DOHH2 (cell line): ENCODE data around the gene ZNF383.
"Not testable (repeated sequence)": the region's sequence is repeated elsewhere in the genome, so short reads cannot be mapped to it uniquely, and the experiment has no call there.

Source experiments
- H3F3A ChIP-seq: fragments of 200-600 bp; sonication (generic), shearing (Covaris generic); 2 replicates; pipeline ENCODE4 v1.6.0; 2016; ENCODE audit warnings: antibody characterized with exemption, mild to moderate bottlenecking; ENCODE audit not compliant: control insufficient read depth, insufficient read depth
- H3K27ac ChIP-seq: fragments of 200-600 bp; sonication (generic); 2 replicates; pipeline ENCODE4 v1.5.1; 2014; ENCODE audit warnings: low read depth, mild to moderate bottlenecking, low read length, moderate library complexity
- H3K27me3 ChIP-seq: fragments of 200-600 bp; sonication (generic); 2 replicates; pipeline ENCODE4 v1.6.1; 2014; ENCODE audit warnings: mild to moderate bottlenecking, low read length, mixed read lengths; ENCODE audit not compliant: control insufficient read depth
- H3K36me3 ChIP-seq: fragments of 200-600 bp; sonication (generic); 2 replicates; pipeline ENCODE4 v1.6.1; 2014; ENCODE audit warnings: mild to moderate bottlenecking, low read length, moderate library complexity, mixed read lengths; ENCODE audit not compliant: control insufficient read depth
- H3K4me1 ChIP-seq: fragments of 200-600 bp; sonication (generic); 2 replicates; pipeline ENCODE4 v1.6.1; 2014; ENCODE audit warnings: mild to moderate bottlenecking, low read length, mixed read lengths; ENCODE audit not compliant: control insufficient read depth
- H3K4me2 ChIP-seq: fragments of 200-600 bp; sonication (generic); 2 replicates; pipeline ENCODE4 v1.6.0; 2014; ENCODE audit warnings: mild to moderate bottlenecking, low read length, moderate library complexity
- H3K4me3 ChIP-seq: fragments of 200-600 bp; sonication (generic); 2 replicates; pipeline ENCODE4 v1.5.1; 2014; ENCODE audit warnings: mild to moderate bottlenecking, low read length, mixed read lengths
- H3K79me2 ChIP-seq: fragments of 200-600 bp; sonication (generic); 2 replicates; pipeline ENCODE4 v1.6.1; 2014; ENCODE audit warnings: mild to moderate bottlenecking, low read length, mixed read lengths; ENCODE audit not compliant: control insufficient read depth
- H3K9me2 ChIP-seq: fragments of 200-600 bp; sonication (generic); replicated peaks from 2 replicates; pipeline ENCODE4 v1.6.1; 2014; ENCODE audit warnings: mild to moderate bottlenecking, low read length, mixed read lengths; ENCODE audit not compliant: control insufficient read depth
- H3K9me3 ChIP-seq: fragments of 200-600 bp; sonication (generic); 2 replicates; pipeline ENCODE4 v1.6.1; 2014; ENCODE audit warnings: antibody characterized with exemption, low read length, mixed read lengths; ENCODE audit not compliant: control insufficient read depth, insufficient read depth
- H4K20me1 ChIP-seq: fragments of 200-600 bp; sonication (generic); 2 replicates; pipeline ENCODE4 v1.6.0; 2014; ENCODE audit warnings: low read depth, mild to moderate bottlenecking, antibody characterized with exemption, low read length, moderate library complexity; ENCODE audit not compliant: control insufficient read depth, insufficient read depth

The ZNF383 gene

GRCh38 chr19:37292998-37293939, 75.3 kb downstream of the ZNF383 start:
- not testable (repeated sequence) for H3K9me2 ChIP-seq, H3F3A ChIP-seq, H3K79me2 ChIP-seq, H3K27ac ChIP-seq, H3K4me3 ChIP-seq, H3K4me2 ChIP-seq, H3K4me1 ChIP-seq, H4K20me1 ChIP-seq, H3K36me3 ChIP-seq, H3K27me3 ChIP-seq
- H3K9me3 ChIP-seq: peaks cover 15% of the 10 kb centered on the region

GRCh38 chr19:37294246-37294645, 76.2 kb downstream of the ZNF383 start:
- H3K4me2 ChIP-seq, H3K27me3 ChIP-seq, H3K4me1 ChIP-seq, H3K9me2 ChIP-seq, H3K4me3 ChIP-seq, H3K79me2 ChIP-seq, H3K36me3 ChIP-seq, H3K27ac ChIP-seq, H3F3A ChIP-seq, H4K20me1 ChIP-seq: not testable (repeated sequence)
- peaks cover 13% of the 10 kb centered on the region for H3K9me3 ChIP-seq
